ENCODE measurements around the gene NCDN.
"Not testable (repeated sequence)": the region's sequence is repeated elsewhere in the genome, so short reads cannot be mapped to it uniquely, and the experiment has no call there.

The NCDN gene

DNA sequence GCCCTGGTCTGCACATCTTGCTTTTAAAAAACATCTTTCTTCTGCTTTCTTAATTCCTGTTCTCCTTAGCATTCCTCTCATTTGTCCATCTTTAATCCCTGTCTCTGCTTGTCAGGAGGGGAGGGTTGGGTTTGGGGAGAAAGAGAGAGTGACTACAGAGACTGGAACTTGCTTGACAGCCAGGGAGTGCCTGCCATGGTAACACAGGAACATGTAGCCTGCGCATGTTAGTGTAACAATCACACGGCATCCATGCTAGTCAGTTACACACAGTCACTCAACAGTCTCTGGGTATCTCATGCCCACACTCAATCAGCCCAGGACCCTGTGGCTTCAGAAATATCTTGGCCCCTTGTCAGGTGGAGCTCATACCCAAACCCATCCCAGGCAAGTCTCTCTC lies 14.7 kb downstream of the NCDN start:
- no peak for DNase-seq

DNA sequence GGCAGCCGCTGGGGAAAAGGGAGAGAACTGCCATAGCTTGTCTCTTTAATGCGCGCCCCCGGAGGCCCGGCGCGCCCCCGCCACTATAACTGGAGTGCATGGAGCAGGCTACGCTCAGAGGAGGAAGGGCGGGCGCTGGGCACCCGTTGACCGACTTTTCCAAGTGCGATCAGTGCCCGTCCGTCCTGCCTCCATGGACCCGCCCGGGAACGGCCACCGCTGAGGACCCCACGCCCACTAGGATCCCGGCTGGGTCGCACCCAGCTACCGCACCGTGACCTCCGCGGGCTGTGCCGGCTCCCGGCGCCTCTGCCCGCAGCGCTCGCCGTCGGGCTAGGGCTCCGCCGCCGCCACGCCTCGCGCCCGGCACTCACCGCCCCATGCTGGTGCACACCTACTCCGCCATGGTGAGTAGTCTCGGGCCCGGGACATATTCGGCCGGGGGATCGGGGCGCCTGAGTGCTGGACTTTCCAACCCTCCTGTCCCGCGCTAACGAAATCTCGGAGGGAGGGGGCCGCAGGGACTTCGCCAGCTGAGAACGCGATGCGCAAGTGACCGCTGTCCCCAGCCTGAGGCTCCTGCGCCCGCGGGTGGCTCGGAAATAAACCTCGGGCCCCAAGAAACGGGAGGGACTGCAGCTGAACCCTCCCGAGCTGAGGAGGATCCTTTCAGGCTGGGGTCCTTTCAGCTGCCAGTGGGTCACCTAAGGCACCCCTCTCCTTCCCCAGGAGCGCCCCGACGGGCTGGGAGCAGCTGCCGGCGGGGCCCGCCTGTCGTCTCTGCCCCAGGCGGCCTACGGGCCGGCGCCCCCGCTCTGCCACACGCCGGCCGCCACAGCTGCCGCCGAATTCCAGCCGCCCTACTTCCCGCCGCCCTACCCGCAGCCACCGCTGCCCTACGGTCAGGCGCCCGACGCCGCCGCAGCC lies 15.9 kb downstream of the NCDN start, which contains the start of gene TFAP2E:
TSS of gene TFAP2E (plus strand) at position 117 of the 927 bp plus-strand sequence. CDS start at position 381, 264 bp downstream.
- DNase-seq, result no peak

DNA sequence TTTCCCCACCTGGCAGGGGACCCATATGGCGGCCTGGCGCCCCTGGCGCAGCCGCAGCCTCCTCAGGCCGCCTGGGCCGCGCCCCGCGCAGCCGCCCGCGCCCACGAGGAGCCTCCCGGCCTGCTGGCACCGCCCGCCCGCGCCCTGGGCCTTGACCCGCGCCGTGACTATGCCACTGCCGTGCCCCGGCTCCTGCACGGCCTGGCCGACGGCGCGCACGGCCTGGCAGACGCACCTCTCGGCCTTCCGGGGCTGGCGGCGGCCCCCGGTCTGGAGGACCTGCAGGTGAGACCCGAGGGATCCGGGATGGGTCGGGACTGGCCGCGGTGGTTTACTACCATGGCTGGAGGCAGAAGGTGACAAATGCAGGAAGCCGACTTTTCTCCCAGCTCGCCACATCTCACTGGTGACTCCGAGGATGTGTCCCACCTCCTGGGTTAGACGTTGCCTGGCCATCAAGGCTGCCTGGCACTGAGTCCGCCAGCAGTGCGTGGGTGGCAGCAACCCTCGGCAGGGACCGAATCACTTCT lies 16.6 kb downstream of the NCDN start:
- no peak for DNase-seq

DNA sequence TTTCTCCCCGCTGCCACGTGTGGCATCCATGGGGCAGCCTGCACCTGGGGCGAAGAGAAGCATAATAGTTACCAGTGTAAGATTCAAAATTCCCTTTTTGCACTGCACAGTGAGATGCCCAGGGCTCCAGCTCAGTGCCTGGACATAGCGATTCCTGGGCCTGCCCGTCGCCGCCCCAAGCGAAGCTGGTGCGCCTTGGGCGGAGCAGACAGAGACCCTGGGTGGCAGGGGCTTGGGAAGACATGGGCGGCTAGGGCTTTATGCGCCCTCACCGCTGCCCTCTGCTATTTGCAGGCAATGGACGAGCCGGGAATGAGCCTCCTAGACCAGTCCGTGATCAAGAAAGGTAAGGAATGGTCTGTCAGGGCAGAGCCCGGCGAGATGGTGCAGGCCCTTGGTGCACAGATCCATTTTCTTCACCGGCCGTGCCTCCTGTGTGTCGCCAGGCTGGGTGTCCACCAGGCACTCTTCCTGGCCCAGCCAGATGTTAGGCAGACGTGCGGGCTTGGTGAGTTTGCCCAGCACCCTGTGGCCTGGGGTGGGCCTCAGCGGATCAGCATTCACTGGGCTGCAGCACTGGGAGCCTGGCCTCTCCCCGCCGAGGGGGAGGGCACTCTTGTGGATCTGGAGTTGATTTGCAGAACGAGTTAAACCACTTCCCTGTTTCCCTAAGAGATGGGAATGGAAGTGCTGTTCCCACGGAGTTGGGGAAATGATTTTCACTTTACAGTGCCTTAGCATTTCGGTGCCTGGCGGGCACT lies 17.2 kb downstream of the NCDN start:
- DNase-seq, result no peak

DNA sequence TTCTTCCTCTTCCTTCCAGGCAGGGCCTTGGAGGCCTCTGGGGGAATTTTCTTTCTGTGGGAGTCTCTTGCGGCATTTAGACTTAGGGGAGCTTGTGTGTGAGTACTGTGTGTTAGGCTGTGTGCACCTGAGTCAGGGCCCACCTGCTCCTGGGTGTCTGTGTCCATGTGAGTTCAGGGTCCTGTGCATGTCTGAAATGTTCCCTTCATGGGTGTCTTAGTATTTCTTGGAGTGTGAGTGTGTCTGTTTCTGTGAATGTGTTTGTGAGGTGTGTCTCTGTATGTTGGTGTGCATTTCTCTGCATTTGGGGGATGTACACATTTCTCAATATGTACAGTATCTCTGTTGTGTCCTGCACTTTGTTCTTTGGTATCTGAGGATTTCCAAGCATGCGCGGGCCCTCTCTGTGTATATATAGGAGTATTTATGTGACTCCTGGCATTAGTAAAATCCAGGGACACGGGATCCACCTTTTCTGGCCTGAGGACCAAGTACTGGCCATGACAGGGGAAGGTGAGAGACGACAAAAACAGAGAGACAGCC lies 17.9 kb downstream of the NCDN start:
- no peak for DNase-seq

DNA sequence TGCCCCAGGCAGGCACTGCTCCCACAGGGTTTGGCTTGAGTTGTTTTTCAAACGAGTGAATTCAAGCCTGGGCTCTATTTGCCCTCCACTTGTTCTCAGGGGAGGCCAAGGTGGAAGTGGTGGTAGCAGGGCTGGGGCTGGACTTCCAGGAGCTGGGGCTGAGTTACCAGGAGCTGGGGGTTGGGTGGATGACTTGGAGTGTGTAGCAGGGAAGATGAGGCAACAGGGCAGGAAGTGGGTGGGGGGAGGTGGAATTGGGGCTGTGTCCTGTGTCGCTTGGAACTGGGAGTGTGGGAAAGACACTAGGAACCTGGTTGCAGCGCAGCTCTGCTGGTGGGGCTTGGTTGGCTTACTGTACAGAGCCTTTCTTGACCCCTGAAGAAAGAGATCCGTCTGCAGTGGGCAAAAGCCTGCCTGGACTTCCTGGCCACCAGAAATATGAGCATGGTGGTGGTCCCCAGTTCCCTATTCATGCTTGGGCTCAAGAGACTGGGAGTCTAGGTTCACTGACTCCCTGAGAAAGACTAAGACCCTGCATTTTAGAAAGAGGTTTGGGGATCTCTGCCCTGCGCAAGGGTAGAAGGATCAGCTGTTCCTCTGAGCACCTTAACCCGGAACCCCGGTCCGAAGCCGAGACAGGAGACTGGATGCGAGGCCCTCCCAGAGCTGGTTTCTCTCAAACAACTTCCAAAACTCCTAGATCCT lies 18.6 kb downstream of the NCDN start:
- DNase-seq, result no peak

DNA sequence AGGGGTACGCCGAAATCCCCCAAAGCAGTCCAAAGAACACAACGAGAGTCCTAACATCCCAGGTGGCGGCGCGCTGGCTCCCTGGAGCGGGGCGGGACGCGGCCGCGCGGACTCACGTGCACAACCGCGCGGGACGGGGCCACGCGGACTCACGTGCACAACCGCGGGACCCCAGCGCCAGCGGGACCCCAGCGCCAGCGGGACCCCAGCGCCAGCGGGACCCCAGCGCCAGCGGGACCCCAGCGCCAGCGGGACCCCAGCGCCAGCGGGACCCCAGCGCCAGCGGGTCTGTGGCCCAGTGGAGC lies 19.1 kb downstream of the NCDN start:
- not testable (repeated sequence) for DNase-seq

DNA sequence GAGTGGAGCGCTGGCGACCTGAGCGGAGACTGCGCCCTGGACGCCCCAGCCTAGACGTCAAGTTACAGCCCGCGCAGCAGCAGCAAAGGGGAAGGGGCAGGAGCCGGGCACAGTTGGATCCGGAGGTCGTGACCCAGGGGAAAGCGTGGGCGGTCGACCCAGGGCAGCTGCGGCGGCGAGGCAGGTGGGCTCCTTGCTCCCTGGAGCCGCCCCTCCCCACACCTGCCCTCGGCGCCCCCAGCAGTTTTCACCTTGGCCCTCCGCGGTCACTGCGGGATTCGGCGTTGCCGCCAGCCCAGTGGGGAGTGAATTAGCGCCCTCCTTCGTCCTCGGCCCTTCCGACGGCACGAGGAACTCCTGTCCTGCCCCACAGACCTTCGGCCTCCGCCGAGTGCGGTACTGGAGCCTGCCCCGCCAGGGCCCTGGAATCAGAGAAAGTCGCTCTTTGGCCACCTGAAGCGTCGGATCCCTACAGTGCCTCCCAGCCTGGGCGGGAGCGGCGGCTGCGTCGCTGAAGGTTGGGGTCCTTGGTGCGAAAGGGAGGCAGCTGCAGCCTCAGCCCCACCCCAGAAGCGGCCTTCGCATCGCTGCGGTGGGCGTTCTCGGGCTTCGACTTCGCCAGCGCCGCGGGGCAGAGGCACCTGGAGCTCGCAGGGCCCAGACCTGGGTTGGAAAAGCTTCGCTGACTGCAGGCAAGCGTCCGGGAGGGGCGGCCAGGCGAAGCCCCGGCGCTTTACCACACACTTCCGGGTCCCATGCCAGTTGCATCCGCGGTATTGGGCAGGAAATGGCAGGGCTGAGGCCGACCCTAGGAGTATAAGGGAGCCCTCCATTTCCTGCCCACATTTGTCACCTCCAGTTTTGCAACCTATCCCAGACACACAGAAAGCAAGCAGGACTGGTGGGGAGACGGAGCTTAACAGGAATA lies 19.7 kb downstream of the NCDN start:
- no peak for DNase-seq

DNA sequence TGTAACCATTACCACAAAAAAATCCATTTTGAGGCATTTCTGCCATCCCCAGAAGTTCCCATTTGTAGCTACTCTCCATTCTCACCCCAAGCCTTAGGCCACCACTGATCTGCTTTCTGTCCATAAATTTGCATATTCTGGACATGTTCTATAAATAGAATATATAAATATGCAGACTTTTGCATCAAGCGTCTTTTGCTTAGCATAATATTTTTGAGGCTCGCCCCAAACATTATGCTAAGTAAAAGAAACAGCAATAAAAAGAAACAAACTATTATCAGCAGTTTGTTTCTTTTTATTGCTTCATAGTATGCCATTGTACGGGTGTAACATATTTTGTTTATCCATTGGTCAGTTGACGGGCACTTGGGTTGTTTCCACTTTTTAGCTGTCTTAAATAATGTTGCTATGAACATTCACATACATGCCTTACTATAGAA lies 23.4 kb downstream of the NCDN start:
- DNase-seq, result no peak

DNA sequence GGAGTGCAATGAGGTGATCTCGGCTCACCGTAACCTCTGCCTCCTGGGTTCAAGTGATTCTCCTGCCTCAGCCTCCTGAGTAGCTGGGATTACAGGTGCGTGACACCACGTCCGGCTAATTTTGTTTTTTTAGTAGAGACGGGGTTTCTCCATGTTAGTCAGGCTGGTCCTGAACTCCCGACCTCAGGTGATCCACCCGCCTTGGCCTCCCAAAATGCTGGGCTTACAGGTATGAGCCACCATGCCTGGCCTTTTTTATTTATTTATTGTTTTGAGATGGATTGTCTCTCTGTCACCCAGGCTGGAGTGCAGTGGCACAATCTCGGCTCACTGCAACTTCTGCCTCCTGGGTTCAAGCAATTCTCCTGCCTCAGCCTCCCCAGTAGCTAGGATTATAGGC lies 24.0 kb downstream of the NCDN start:
- DNase-seq, result not testable (repeated sequence)

DNA sequence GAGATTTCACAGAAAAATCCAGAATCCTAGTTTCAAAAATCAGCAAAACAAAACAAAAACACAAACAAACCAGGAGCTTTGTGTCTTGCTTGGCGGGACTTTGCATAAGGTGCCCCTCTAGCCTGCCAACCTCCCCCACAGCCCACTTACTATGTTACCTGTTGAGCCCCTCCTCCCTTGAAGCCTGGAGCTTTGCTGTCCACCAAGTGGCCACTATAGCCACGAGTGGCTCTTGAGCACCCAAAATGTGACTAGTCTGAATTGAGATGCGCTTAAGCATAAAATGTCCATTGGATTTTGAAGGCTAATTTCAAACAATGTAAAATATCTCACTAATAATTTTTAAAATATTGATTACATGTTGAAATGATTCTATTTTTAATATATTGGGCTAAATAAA lies 27.7 kb downstream of the NCDN start:
- DNase-seq, result no peak

DNA sequence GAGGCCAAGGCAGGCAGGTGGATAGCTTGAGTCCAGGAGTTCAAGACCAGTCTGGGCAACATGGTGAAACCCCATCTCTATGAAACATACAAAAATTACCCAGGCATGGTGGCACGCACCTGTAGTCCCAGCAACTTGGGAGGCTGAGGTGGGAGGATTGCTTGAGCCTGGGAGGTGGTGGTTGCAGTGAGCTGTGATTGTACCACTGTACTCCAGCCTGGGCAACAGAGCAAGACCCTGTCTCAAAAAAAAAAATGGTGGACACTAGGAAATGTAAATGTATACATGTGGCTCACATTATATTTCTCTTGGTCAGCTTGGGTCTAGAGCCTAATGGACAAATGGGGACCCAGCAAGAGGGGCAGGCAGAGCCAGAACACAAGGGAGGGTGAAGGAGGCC lies 28.2 kb downstream of the NCDN start:
- DNase-seq, result not testable (repeated sequence)

DNA sequence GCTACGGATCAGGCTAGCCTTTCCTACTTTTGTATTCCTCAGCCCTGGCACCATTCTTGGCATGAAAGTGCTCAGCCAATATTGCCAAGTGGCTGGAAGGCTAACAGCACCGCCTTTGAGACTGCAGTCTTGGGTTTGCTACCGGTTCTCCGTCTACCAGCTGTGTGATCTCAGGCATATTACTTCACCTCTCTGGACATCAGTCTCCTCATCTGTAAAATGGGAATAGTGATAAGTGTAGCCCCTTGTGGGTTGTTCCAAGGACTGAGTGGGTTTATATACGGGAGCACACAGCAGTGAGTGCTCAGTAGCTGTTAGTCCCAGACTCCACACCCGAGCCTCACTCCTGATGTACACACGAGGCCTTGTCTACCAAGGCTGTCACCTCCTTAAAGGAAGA lies 29.2 kb downstream of the NCDN start:
- no peak for DNase-seq

DNA sequence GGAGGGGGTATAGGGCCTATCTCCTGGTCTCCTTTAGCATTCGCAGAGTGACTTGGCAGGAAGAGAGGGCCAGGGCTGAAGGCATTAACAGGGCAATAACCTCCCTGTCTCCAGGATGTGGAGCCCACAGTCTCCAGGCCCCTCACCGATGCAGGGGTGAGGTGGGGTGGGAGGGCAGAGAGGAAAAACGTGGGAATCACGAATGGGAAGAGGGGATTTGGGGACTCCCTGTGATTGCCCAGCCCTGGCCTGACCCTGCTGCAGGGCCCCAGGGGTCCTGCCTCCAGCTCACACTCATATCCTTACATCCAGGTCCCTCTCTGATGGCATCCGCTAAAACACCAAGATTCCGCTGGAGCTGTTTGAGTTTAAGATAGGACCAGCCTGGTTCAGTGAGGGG lies 30.1 kb downstream of the NCDN start:
- DNase-seq, result no peak

DNA sequence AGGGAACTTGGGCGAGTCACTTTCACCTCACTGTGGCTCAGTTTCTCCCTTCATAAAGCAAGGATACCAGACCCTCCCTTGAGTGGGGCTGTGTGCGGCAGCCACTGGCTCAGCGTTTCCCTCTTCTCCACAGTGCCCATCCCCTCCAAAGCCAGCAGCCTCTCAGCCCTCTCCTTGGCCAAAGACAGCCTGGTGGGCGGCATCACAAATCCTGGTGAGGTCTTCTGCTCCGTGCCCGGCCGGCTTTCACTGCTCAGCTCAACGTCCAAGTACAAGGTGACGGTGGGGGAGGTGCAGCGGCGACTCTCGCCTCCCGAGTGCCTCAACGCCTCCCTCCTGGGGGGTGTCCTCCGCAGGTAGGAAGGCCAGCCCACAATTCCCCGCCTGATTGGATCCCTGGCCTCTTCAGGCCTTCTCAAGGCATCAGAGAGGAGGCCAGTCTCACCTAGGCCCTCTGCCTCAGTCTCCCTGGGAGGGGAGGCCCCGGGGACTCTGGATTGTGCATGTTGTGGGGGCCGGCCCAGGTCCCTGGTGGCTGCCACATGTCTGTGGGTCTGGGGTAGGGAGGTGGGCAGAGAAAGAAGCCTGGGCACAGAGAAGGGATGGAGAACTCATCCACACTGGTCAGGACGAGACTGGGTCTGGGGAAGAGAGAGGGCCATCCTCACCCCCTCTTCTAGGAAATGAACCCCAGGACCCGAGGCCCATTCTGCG lies 30.8 kb downstream of the NCDN start:
- no peak for DNase-seq

DNA sequence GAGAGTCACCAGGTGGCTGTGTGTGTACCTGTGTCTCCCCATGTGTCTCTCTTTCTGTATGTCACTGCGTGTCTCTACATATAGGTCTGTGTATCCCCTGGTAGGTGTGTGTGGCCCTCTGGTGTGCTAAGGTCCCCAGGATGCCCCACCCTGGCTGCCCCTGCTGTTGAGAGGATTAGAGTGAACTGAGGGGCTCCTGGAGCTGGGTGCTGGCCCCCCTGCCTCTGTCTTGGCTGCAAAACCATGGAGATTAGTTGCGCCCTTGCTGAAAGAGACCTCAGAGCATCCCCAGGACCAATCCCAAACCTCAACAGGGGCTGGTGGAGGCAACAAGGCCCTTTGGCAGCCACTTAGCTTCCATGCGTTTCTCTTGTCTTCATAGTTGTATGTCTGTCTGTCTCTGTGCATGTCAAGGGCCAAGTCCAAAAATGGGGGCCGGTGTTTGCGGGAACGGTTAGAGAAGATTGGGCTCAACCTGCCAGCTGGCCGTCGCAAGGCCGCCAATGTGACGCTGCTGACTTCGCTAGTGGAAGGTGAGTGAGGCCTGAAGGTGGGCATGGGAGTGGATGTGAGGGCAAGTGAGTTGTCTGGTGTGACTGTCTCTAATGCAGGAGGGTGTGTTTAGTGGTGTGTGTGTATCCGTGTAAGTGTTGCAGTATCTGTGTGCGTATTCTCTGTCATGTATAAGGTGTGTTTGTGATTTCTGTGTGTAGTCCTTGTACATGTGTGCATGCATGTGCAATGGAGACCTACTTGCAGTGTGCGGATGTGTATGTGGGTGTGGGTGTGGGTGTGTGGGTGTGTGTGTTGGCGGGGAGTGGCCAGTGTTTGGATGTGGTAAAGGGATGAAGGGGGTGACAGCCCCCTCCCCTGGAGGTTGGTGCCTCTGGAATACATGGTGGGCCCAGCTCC lies 32.2 kb downstream of the NCDN start:
- no peak for DNase-seq

DNA sequence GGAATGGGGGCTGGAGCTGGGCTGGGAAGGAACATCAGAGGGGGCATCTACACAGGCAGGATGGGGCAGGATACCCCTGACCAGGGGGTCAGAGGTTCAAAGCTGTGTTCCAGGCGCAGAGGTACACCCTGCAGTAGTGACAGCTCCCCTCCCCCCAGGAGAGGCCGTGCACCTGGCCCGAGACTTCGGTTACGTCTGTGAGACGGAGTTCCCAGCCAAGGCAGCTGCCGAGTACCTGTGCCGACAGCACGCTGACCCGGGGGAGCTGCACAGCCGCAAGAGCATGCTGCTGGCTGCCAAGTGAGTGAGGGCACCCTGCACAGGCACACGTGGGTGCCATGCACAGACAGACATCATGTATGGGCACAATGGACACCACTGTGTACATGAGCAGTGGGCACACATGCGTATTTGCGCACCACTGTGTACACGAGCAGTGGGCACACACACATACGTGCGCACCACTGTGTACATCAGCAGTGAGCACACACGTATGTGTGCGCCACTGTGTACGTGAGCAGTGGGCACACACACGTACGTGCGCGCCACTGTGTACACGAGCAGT lies 33.0 kb downstream of the NCDN start:
- no peak for DNase-seq

DNA sequence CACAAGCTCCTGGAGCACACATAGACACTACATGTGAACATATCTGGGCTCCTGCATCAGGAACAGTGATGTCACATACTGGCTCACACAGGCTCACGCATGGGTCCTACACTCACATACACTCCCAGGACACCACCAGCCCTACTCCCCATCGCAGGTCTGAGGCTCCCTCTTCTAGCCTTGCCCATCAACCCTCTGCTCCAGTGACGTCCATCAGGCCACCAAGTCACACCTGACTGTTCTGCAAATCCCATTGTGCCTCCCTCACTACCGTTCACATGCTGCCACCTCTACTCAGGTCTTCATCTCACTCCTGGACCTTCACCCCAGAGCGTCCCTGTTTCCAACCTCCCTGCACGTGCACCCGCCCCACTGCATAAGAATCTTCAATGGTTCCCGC lies 33.6 kb downstream of the NCDN start:
- no peak for DNase-seq

DNA sequence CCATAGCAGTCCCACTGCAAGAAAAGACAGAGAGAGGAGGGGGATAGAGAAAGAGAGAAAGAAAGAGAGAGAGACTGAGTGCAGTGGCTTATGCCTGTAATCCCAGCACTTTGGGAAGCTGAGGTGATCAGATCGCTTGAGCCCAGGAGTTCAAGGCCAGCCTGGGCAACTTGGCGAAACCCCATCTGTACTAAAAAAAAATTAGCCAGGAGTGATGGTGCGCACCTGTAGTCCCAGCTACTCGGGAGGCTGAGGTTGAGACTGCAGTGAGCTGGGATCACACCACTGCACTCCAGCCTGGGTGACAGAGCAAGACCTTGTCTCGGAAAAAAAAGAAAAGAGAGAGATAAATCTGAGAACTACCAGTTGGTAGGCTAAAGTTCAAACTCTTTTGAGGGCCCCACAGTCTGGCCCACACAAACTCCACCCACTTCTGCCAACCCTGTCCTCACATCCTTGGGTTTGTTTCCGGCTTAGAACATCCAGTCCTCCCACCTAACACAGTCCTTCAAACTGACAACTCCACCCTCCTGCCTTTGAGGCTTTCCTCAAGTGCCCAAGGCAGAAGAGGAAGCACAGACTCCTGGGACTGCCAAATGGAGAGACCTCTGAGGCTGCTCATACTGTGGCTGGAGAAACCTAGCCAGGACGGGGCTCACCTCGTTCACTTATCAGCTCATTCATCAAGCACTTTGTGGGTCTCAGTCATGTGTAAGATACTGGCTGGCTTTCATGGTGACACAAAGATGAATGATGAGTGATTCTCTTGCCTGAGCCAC lies 35.6 kb downstream of the NCDN start:
- DNase-seq, result no peak
